HG03039 (cell line): ENCODE data around the gene LBHD2.
"Not testable (repeated sequence)": the region's sequence is repeated elsewhere in the genome, so short reads cannot be mapped to it uniquely, and the experiment has no call there.

Experiments
- ATAC-seq: cut with Tn5 transposase; IDR thresholded peaks from one replicate; pipeline ENCODE4 v1.9.1; 2021; ENCODE audit warnings: mild to moderate bottlenecking, moderate library complexity; ENCODE audit not compliant: unreplicated experiment

Gene LBHD2

DNA sequence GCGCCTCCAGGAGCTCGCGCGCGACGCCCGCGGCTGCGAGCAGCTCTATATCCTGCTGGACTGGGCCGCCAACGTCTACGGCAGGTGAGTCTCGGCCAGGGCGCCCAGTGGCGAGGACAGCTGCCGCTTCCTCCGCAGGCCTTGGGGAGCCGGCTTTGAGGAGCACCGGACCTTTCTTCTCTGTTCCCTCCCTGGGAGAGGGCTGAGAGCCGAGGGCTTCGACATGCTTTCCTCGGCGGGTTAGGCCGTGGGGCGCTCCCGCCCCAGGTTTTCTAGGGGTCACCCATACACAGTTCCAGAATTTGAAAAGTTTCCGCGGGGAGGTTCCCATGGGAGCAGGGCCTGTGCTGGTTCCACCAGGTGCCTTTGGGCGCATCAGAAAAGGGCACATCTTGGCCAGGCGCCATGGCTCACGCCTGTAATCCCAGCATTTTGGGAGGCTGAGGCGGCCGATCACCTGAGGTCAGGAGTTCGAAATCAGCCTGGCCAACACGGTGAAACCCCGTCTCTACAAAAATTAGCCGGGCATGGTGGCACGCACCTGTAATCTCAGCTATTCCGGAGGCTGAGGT lies 18.8 kb downstream of the LBHD2 start:
- no peak for ATAC-seq

DNA sequence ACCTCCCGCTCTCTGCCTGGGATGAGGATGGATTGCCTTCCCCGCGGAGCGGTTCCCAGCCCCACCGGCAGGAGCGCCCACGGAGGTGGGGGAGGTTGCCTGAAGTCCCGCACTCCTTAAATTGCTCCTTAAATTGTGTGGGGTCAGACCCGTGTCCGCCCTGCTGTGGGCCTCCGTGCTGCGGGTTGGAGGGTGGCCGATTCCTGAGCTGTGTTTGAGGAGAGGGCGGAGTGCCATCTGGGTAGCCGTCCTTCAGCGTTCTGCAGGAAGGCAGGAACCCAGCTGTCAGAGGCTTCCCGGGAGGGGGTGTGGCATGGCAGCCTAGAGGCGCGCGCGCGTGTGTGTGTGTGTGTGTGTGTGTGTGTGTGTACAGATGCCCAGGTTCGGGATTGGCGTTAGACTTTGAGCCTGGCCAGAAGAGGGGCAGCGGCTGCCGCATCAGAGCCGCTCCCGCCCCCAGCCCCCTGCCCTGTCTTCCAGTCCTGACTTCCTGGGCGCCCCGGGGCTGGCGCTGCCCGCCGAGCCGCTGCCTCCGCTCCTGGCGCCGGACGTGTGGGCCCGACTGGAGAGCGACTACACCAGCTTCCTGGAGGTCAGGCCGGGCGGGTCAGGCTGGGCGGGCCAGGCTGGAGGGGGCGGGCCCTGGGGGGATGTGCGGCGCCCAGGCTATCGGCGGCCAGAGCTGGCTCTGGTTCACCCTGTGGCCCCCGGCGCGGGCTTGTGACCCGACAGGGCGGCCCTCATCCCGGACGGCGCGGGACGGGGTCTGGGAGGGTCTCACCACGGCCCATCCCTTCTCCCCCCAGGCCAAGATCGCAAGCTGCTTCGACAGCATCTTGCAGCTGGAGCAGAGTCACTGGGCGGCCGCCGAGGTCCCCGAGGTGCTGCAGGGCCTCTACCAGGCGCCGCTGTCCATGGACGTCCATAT lies 19.7 kb downstream of the LBHD2 start:
- no peak for ATAC-seq

DNA sequence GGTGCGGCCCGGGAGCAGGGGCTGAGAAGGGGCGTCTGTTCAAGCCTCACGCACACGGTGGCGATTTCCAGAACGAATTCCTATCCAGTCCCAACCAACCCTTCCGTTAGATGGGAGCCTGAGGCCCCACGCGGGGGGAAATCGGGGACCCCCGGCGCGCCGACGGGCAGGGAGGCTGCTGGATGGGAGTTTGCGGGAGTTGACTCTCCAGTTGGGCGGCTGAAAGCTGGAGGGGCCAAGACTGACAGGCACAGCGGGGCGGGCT lies 20.3 kb downstream of the LBHD2 start:
- ATAC-seq: no peak

DNA sequence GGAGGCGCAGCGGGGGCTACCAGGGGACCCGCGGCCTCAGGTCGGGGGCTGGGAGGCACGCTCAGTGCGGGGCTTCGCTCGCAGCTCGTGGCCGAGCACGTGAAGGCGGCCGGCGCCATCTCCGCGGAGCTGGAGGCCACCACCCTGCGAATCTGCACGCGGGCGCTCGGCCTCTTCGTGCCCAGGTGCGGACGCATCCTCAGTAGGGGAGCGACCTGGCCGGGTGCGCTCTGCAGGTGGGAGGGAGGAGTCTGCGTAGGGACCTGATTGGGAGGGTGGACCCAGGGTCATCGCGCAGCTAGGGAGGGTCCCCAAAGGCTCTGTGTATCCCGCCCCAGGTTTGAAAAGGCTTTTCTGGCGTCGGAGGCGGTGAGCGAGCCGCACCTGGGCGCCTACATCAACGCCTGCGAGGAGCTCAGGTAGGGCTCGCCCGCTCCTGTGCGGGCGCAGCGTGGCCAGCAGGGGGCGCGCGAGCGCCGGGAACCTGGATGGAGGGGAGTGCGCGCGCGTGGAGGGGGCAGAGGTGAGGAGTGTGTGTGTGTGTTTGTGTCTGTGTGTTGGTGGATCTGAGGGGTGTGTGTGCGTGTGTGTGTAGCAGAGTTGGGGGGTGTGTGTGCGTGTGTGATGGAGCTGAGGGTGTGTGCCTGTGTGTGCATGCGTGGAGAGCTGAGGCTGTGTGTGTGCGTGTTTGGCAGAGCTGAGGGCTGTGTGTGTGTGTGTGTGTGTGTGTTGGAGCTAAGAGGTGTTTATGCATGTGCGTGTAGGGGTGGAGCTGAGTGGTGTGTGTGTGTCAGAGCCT lies 20.8 kb downstream of the LBHD2 start:
- ATAC-seq: no peak

DNA sequence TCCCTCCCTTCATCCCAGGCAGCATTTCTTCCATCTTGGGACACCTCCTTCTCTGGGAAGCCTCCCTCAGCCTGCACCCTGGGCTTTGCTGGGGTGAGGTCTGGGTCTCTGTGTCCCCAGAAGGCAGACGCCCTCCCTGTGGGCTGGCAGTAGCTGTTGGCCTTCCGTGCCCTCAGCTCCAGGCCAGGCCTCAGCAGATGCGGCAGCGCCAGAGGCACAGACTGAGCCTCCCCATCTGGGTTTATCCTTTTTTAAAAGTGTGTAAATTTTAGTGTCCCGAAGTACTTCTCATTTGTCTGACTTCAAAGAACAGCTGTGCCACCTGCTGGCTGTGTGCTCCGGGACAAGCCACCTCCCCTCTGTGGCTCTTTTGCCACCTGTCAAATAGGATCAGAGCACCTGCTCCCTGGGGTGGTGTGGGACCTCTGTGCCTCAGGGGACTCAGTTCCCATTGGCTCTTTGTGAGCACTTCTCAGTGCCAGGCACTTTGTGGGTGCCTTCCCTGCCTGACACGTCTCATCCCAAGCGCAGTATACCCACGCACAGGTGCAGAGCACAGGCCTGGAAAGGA lies 21.7 kb downstream of the LBHD2 start:
- no peak for ATAC-seq

DNA sequence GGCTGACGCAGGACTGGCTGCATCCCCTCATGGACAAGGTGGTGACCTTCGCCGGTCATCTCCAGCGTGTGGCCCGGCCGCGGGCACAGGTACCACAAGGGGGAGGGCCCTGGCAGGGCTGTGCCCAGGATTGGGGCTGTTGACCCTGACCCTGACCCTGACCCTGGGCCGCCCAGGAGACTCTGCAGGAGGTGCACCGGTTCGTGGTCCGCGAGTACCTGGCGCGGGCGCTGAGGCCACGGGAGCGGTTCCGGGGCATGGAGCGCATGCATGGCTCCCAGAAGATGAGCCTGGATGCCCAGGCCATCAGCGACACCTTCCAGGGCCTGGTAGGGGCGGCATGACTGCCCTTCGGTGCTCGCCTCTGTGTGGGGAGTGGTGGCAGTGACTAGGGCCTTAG lies 23.4 kb downstream of the LBHD2 start:
- ATAC-seq: no peak

DNA sequence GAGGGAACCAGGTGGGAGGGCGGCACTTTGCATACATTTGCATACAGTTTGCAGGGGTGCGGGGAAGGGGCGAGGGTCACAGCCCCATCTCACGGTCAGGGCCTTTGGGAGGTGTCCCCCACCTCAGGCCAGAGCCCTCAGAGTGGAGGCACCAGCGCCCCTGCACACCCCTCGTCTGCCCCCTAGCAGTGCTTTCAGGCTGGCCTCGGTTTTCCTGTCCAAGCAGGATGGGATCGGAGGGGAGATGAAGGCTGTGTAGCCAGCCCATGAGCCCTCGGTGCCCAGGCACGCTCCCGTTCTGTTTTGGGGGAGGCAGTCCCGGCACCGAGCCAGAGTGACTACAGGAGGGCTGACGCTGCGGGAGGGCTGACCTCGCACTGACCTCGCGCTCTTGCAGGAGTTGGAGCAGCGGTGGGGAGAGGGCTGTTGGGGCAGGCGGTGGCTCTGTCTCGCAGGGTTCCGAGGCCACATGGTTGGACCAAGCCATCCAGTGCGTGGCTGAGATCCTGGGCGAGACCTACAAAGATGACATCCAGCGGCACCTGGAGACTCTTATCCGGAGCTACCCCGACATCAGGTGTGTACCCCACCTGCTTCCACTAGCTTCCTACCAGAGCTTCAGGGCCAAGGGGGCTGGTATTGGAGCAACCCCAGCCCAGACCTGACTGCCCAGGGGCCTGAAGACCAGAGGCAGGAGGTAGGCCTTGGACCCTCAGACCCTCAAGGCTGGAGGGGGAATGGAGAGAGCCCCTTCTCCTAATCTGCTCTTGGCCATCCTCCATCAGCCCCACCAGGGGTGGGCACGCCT lies 24.1 kb downstream of the LBHD2 start:
- no peak for ATAC-seq

DNA sequence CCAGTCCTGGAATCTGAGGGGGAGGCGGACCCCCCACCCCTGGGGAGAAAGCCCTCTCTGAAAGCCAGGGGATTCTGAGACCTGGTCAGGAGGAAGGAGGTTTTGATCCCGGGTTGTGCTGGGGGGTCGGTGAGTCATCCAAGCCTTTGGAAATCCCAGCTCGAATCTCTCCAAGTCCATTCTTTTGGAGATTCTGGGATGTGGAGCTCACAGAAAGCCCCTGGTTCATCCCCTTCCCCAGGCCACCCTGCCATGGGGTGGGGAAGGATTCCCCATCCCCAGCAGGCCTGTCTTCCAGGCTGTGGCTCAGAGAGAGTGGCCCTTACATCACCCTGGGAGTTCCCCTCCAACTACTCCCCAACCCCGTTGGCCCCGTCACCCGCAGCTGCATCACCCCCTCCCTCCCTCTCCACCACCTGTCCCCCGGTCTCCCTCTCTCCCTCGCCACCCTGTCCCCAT lies 24.8 kb downstream of the LBHD2 start:
- no peak for ATAC-seq

DNA sequence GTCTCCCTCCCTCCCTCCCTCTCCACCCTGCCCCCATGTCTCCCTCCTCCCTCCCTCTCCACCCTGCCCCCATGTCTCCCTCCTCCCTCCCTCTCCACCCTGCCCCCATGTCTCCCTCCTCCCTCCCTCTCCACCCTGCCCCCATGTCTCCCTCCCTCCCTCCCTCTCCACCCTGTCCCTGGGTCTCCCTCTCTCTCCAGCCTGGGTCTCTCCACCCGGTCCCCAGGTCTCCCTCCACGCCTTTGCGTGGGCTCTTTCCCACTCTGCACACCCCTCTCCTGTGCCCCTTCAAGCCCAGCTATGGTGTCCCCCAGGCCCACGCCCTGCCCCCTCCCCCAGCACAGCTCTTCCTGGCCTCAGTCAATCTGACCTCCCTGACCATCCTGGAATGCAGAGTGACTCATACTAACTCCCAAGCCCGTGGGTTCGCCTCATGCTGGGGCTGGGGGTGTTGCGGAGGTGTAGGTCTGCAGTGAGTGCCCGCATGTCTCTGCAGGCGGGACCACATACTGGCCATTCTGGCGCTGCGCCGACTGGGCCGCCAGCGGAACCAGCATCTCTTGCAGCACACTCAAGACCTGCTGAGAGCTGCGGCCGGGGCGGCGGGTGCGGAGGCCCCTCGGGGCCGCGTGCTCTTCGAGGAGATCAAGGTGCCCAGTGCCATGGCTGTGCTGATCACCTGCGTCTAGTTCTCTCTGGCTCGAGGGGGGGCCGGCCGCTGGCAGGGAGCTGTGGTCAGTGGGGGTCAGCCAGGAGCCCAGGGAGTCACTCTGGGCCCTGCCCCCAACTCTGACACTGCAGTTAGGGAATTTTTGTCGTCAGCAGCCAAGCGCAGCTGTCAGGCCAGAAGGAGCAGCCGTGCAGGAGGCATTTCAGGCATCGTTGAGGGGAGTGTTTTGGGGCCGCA lies 25.8 kb downstream of the LBHD2 start:
- no peak for ATAC-seq

DNA sequence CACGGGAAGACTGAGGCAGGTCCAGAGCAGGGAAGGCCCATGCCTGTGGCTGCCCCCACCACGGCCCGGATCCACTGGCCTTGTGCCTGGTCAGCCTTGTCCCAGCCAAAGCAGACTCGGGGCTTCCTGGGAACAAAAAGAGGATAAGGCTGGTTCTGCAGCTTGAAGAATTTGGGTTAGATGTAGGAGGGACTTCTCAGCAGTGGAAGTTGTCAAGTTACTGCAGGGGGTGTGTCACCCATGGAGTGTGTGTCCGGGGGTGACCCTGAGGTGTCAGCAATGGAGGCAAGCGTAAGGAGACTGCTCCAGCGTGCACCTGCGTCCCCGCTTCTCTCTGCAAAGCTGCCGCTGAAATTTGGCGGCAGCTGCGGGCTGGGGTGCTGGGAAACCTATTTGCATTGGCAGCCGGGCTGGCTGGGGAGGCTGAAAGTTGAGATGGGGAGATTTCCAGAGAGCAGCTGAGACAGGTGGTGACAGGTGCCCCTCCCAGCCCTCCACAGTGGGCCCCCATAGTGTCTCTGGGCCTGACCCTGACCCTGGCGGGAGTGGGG lies 26.7 kb downstream of the LBHD2 start:
- no peak for ATAC-seq

DNA sequence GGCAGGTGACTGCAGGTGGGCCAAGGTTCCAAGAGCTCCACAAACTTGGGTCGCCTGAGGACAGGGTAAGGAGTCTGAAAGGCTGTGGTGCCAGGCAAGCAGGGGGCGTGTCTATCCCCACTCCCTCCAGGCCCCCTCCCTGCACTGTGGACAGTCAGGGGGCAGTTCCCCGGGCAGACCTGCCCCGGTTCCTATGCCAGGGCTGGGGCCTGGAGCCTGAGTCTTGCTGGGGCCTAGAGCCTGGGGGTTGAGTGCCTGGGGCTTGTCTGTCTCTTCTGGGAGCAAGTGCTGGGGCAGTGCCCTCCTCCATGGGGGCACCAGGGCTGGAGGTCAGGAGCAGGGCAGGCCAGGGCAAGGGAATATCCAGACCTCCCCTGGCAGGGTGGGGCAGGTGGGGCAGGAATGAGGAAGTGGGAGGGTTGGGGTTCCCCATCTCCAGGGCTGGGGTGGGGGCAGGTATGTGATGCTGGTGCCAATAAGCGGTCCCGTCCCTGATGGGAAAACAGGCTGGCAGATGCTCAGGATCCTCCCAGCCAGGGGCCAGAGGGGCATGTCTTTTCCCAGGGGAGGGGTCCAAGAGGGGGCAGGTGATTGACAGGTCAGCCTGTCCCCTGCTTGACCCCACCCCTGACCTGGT lies 27.3 kb downstream of the LBHD2 start:
- no peak for ATAC-seq

DNA sequence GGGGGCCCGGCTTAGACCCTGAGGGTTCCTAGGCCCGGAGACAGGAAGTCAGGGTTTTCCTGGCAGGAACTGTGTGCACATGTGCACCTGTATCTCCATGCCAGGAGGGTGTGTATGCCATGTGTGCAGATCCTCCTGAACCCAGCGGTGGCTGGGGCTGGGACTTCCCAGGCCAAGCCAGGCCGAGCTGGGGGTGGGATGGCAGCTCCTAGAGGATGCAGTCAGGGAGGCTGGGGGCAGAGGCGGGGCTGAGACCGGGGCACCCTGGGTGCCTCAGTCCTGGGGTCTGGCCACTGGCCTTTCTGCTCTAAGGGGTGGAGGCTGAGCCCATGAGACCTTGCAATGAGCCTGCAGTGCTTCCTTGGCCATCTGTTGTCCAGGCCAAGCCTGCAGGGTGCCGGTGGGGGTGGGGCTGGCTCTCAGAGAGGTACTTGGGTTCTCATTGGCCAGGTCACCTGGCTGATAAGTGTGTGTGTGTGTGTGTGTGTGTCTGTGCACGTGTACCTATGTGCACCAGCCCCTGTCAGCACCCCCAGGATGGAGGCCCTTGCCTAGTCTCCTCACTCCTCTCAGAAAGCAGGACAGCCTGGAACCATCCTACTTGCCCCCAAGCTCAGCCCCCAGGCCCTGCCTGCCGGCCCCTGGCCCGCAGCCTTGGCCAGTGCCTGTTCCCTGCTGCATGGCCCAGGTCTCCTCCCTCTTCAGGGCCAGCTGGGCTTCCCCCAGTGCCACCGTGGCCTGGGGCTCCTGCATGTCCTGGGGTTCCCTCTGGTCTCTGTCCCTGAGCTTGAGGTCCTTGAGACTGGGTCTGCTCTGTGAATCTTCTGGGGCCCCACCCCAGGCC lies 28.6 kb downstream of the LBHD2 start:
- no peak for ATAC-seq

DNA sequence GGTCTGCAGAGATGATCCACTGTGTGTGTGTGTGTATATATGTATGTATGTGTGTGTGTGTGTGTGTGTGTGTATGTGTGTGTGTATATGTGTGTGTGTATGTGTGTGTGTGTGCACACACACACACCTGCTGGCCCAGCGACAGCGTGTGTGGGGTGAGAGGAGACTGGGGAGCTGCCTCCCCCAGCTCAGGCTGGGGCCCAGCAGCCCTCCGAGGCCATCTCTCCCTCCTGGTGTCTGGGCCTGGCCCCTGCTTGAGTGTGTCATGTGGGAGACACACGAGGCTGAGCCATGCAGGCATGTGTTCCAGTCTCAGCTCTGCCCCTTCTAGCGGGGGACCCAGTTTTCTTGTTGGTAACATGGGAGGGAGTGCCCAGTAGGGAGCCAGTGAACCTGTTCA lies 29.3 kb downstream of the LBHD2 start:
- ATAC-seq: no peak

DNA sequence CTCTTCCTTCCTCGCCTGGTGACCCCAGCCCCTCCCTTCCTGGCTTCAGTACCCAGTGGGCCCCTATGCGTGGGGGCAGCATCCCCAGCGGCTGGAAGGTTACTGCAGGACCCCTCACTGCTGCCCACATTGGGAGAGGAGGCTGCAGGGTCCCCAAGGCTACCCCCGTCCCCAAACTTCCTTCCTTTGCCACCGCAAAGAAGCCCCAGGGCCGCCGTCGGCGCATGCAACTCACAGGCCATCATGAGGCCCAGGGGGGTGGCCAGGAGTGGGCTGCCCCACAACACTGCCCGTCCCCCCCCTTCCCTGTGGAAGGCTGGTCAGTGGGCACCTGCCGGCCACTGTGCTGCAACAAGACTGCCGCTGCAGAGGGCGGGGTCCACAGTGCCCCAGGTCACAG lies 29.8 kb downstream of the LBHD2 start:
- no peak for ATAC-seq

DNA sequence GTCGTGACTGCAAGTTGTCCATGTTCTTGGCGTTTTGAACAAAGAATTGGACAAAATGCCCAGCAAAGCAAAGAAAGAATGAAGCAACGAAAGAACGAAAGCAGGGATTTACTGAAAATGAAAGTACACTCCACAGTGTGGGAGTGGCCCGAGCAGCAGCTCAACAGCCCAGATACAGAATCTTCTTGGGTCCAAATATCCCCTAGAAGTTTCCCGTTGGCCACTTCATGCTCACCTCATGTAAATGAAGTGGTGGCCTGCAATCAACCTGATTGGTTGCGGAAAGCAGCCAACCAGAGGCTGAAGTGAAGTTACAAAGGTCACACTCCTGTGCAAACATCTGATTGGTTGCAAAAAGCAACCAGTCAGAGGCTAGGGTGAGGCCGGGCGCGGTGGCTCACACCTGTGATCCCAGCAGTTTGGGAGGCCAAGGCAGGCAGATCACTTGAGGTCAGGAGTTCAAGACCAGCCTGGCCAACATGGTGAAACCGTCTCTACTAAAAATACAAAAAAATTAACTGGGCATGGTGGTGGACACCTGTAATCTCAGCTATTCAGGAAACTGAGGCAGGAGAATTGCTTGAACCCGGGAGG lies 31.2 kb downstream of the LBHD2 start:
- ATAC-seq: not testable (repeated sequence)

DNA sequence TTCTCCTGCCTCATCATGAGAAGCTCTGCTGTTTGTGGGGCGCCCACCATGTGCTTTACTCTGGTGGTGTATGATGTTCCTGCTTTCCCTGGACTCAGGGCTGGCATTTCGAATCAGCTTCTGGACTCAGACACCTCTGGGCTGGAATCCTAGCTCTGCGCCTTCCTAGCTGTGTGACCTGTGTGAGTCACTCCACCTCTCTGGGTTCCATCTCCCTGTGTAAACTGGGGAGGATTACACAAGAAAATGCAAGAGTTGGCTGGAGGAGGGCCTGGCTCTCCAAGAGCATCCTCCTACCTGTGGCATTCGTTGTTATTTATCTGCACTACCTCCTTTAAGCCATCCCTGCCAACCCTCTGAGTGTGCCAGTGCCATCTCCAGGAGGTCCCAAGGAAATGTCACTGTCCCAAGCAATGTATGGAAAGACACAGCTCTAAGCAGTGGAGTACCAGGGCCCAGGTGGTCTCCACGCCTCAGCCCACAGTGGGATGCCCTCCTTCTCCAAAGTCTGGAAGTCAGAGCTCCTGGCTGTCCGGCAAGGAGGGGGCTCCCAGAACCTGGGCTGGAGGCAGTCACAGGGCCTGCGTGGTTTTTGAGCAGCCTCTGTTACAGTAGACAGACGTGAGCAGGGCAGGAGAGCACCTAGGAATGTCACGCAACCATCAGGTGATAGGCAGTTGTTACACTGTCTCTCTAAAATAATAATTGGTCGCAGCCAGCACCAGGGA lies 32.0 kb downstream of the LBHD2 start:
- ATAC-seq: no peak

DNA sequence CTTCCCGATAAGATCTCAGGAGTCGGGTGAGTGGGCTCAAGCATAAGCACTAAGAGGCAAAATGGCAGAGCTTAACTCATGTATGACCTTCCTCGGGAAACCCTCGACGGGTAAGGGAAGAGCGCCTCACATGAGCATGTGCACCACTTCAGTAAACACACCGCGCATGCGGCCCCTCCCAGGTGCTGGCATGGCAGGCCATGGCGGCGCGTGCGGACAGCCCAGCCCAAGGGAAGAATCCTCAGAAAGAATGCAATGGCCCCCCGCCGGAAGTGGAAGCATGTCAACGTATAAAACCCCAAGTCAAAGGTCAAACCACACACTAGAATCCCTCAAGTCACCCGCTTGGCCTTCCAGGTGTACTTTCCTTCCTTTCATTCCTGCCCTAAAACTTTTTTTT lies 32.6 kb downstream of the LBHD2 start:
- no peak for ATAC-seq
